Activated CD8-positive, alpha-beta memory T cell treated with anti-CD3 and anti-CD28 coated beads for 48 hours (primary cell): ENCODE results near the gene MPPE1.
"Not testable (repeated sequence)": the region's sequence is repeated elsewhere in the genome, so short reads cannot be mapped to it uniquely, and the experiment has no call there.

Experiments
- DNase-seq, 3 experiments: peaks; one replicate each; pipeline ENCODE4 v3.0.0-alpha.2; 2020; ENCODE audit warnings: low read depth in 2 of 3, low spot score in 2 of 3

Gene MPPE1

DNA sequence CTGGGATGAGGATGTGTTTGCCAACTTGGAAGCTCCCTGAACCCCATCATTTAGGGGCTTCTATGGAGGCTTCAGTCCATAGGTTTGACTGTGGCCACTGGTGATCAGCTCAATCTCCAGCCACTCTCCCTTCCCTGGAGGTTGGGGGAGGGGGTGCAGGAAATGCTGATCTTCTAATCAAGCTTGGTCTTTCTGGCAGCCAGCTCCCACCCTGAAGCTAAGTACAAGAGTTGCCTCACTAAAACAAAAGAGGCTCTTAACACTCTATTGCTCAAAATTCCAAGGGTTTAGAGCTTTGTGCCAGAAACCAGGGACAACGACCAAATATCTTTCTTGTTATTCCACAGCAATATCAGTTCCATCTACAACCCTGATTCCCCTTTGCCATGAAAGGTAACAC is 19.4 kb upstream of the MPPE1 start:
- DNase-seq = no peak

DNA sequence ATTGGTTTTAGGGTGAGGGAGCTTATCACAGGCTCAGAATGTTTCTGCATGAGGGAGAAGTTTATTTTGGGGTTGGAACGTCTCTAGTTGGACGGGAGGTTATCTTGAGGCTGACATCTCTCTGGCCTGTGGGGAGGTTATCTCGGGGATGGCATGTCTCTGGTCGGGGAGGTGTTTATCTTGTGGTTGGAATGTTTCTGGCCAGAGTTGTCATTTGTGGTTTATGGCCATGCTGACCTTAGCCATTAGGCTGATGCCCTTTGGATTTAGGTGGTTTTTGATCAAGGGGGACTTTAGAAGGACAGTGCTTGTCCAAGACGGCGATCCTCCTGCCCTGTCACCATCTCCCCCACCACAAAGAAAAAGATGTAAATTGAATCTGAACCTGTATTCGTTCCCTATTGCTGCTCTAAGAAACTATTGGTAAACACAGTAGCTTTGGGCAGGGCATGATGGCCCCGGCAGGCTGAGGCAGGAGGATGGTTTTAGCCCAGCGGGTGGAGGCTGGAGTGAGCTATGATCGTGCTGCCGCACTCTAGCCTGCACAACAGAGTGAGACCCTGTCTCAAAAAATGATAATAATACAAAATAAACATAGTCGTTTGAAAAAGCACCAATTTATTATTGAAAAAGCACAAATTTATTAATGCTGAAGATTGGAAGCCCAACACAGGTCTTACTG is 17.8 kb upstream of the MPPE1 start:
- DNase-seq = no peak

DNA sequence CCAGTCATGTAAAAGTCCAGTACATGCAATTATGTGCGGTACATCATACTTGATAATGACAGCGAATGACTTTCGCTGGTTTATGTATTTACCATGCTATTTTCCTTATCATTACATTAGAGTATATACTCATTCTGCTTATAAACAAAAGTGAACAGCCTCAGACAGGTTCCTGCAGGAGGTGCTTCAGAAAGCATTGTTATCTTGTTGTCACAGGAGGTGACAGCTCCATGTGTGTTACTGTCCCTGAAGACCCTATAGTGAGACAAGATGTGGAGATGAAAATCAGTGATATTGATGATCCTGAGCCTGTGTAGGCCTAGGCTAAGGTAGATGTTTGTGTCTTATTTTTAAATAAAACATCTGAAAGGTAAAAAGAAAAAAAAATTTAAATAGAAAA is 15.3 kb upstream of the MPPE1 start:
- no peak for DNase-seq

DNA sequence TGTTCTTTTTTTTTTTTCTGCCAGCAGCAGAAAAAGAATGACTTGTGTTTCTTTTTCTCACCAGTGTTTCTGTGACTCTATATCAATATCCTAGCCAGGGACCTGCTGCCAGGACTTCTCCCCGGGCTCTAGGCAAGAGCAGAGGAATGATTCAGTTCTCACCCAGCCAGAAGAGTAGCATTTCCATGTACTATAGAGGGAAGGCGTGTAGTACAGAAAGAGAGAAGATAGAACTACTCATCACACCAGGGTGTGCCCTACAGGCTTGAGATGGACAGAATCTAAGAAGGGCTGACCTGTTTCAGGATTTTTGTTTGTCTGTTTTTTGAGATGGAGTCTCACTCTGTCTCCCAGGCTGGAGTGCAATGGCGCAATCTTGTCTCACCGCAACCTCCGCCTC is 11.4 kb upstream of the MPPE1 start:
- not testable (repeated sequence) for DNase-seq

DNA sequence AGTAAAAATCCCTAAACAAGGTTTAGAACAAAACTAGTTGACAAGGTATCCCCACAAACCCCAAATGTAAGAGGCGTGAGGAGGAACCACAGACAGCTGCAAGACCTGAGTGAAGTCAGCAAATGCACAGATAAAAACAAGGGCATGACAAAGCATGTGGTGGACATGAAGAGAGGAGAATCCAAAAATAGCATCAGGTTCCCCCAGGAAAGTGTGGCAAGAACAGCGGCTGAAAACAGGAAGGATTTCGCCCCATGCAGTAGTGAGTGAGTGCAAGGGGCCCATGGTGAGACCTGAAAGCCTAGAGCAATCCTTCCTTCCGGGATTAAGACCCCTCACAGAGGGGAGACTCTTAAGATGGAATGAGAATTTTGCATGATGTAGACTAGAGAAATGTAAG is 8.8 kb upstream of the MPPE1 start:
- DNase-seq = not testable (repeated sequence)

DNA sequence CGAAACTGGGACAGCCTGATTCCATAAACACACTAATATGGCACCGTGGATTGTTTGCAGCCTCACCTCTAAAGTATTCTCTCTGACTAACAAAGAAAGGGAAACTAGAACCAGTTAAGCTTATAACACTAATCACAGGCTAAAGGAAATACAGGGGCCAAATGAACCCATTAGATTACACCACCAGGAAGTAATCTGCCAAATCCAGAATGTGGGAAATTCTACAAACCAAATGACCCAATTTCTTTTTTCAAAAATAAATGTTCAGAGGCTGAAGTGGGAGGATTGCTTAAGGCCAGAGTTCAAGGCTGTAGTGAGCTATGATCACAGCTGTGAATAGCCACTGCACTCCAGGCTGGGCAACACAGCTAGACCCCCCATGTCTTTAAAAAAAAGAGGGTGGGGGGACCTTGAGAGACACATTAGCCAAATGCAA is 1.5 kb upstream of the MPPE1 start:
- DNase-seq = no peak

DNA sequence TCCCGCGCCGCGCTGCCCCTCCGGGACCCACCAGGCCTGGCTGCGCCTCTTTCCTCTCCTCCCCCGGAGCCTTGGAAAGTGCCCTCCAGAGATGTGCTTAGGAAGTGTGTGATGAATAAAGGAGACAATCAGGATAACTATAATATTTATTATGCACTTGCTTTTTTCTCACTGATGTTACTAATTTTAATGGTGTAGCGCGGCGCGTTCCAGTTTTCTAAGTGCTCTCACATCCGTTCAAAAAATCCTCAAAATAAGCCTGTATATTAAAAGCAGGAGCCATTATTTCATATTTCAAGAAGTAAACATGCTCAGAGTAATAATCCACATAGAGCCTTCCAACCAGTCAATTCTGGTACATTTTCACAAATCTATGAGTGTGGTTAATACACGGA is 941 bp upstream of the MPPE1 start:
- DNase-seq = no peak

DNA sequence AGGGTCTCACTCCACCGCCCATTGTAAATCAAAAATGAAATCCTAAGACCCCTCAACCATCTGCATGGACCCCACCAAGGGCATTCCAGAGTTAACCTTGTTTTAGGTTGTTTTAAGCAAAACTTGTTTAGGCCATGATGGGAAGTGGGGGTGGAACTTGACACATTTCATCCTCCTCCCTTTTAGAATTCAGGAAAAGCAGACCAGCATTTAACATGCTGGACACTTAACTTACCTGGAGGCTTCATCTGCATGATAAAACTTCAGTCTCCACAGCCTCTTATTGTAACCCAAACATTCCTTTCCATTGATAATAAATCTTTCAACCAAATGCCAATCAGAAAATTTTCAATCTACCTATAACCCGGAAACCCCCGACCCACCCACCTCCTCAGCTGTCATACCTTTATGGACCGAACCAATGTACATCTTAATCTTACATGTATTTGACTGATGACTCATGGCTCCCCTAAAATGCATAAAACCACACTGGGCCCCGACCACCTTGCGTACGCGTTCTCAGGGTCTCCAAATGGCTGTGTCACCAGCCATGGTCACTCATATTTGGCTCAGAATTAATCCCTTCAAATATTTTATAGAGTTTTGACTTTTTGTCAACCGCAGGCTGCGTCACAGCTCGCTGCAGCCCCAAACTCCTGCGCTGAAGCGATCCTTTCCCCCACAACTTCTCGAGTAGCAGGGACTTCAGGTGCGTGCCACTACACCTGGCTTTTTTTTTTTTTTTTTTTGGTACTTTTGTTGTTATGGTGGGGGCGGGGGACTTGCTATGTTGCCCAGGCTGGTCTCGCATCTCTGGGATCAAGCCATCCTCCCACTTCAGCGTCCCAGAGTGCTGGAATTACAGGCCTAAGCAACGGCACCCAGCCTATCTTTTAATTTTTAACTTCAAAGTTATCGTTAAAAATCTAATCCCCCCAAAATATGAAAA is 917 bp downstream of the MPPE1 start:
- no peak for DNase-seq

DNA sequence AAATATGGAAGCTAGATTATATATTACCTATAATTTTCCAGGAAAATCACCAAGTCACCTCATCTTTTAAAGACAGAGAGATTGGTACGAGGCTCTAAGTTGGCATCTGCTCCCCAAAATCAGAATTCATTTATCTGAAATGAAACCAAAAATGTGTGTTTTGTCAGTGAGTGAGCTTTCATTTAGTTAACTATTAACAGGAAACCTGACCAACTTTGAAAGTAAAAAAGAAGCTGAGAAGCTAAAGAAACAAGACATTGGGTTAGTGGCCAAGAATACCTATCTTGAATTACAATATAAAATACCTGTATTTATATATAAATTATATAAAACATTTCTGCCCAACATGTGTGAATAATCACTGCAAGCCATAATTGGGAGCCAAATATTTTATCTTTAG is 1.9 kb downstream of the MPPE1 start:
- DNase-seq = no peak

DNA sequence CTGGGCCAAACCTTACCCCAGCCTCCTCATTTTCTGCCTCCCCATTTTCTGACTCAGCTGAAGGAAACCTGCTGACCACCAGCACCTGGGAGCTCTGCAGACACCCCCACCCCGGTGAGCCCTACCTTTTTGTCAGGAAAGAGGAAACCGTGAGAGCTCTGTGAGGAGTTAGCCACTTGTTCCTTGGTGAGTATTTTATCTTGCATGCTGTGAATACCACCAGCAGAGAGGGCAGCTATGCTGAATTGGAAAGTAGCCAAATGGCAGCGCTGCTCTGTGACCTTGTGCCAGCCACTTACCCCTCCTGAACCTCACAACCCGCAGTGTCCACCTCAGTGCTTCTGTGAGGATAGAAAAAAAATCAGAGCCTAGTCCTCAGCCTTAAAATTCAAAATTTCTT is 2.5 kb downstream of the MPPE1 start:
- DNase-seq = no peak

DNA sequence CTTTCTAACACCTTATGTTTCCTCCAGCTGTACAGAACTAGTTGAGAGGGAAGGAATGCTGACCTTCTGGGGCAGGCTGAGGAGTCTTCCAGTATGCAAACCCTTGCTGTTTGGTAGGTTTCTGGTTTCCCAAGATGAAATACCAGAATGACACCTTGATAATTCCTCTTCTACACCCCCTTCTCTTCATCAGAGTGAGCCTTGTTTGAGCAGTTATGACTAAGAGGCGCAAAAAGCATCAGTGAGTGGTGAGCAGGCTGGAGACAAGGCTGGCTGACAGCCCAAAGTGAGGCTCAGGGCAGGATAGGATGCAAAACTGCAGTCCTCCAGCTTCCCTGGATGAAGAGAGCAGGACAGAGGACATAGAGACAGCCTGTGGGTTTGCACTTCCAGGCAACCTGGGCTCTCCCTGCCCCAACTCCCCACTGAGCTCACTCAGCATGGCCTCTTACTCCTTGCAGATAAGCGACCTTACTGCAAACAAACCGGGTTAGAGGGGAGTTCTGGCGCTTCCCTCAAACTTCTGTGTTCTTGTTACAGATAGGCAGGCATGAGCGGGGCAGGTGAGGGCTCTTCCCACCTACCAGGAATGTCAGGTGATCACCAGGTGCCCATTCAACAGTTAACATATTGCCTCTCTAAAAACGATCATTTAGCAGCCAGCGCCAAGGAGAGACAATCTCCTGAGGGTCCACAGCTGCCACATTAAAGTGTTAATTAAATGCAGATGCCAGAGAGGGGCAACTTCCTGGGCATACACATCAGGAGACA is 5.4 kb downstream of the MPPE1 start:
- no peak for DNase-seq

DNA sequence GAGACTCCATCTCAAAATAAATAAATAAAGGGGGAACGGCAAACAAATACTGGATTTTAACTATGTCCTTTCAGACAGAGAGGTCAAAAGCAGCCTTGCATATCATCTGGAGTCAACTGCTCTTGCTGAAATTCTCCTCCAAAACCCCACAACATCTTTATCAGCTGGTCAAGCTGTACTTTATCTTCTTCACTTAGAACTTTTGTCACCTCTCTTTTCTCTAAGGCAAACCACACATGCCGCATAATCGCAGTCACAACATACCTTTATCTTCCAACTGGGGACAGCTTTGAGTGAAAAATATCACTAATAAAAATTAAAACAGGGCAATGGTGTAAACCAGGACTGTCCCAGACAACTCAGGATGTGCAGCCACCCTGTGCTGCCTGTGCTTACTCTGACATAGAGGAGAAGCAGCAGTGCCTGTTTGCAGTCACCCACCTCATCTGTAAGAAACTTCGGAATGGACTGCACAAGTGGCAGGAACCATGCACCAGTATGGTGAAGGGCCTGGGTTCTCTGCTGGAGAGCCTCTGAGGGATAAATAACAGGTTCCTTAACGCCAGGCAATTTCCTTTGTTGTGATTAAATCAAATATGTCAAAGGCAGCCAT is 6.2 kb downstream of the MPPE1 start:
- no peak for DNase-seq

DNA sequence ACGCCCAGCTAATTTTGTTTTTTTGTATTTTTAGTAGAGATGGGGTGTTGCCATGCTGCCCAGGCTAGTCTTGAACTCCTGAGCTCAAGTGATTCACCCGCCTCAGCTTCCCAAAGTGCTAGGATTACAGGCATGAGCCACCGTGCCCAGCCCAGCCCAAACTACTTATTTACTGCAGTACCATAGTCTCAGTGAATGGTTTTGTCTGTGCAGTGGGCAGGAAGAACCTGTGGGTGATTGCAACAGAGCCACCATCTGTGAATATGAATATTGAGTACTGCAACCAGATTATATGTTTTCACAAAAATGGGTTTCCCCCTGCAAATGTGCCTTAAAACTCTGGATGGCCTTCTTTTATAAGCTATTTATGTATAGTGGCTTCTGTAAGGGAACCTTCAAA is 9.1 kb downstream of the MPPE1 start:
- DNase-seq = no peak

DNA sequence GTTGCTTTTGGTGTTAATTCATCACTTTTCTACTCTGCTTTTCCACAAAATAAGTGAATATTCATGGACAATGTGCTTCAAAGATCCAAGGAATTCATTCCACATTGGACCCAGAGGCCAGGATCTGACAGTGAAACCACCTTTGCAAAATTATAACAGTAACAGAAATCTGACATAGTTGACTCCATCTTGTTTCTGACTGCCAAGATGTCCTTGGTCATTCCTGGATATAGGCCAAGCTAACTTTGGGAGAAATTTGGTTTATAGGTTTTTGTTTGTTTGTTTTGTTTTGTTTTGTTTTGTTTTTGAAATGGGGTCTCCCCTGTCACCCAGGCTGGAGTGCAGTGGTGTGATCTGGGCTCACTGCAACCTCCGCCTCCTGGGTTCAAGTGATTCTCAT is 10.3 kb downstream of the MPPE1 start:
- no peak for DNase-seq

DNA sequence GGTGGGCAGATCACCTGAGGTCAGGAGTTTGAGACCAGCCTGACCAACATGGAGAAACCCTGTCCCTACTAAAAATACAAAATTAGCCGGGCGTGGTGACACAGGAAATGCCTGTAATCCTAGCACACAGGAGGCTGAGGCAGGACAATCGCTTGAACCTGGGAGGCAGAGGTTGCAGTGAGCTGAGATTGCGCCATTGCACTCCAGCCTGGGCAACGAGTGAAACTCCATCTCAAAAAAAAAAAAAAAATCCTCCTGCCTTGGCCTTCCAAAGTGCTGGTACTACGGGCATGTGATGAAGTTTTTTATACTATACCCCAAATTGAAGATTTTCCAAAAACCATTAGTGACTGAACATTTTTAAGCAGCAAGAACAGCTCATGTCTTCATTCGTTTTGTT is 15.7 kb downstream of the MPPE1 start:
- DNase-seq = not testable (repeated sequence)

DNA sequence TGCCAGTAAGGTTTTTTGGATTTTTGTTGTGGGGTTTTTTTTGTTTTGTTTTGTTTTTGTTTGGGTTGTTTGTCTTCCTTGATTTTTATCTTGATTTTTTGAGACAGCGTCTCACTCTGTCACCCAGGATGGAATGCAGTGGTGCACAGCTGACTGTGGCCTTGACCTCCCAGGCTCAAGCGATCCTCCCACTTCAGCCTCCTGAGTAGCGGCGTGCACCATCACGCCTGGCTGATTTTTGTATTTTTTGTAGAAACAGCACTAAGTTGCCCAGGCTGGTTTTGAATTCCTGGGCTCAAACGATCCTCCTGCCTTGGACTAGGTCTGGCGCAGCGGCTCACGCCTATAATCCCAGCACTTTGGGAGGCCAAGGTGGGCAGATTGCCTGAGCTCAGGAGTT is 16.4 kb downstream of the MPPE1 start:
- DNase-seq = no peak

DNA sequence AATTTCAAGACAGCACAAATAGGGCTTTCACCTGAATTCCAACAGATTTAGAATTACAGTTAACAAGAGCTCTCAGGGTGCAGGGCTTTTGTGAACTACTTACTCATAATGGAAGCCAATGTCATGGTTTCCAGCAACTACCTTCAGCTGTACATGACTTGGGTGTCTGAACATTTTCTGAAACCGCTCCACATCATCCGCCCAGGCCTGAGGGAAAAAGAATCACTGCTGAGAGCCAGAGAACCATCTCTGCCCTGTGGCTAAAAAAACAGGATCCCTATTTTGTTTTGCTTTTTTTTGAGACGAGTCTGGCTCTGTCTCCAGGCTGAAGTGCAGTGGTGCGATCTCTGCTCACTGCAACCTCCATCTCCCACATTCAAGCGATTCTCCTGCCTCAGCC is 18.8 kb downstream of the MPPE1 start:
- no peak for DNase-seq

DNA sequence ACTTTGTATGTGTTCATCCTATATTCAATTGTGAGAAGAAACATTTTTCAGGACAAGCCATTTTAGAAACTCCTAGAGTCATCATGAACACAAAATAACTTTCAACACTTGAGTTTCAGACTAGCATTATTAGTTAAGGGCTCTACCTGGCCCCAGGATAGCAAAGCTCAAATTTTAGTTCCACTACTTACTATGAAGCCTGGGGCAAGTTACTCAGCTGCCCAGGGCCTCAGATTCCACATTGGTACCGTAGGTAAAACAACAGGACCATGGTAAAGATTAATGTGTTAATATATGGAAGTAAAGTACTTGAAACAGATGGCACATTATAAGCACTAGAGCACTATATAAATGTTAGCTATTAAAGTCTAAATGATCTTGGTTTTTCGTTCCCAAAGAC is 19.4 kb downstream of the MPPE1 start:
- DNase-seq = no peak

DNA sequence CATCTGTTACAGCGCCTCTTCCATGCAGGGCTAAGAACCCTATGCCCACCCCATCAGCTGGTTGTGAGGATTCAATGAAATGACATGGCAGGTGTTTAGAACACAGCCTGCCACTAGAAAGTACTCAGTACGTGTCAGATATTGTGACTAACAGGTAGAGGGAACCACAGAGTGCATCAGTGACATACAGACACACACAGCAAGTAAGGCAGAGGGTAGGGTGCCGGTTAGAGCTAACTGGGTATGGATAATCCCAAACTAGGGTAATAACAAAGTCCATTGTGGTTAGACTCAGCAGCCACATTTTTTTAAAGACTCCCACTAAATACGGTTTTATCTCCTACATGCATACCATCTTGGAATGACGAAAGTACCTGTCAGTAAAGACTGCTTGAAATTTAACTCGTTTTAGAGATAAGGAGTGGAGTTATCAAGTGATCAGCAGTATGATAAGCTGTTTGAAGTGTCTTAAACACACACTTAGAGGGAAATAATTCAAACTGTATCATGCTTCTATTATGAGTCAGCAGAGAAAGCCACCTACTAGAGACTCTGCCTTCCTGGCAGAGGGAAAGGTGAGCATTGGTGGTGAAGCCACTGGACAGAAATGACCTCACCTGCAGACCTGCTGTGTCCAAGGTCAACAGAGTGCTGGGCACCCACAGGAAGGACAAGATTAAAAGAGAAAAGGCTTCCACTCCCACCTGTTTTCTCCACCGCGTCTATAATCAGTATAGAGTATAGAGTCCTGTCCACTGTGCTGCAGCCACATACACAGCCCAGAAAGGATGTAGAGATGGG is 20.6 kb downstream of the MPPE1 start:
- no peak for DNase-seq

DNA sequence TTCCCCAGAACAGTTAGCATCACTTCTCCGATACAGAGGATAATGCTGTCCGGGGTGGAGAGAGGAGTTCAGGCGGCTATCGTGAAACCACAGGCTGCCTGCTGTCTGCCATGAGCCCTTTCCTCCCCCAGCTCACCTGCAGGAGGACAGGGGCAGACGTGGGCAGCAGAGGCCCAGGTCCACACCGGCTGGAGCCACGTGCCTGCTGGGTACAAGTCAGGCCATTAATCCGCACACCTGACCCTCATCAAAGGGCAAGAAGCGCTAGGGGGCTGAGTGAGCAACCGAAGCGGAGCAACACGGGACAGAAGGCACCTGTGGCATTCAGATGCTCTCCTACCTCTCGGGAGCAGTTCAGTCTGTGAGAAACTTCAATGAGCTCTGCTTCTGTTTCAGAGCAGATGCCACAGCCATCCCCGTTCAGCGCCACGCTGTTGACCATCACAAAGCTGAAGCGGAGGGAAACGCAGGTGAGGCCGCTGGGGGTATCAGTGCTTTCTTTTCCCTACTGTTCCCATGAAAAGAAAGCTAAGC is 21.5 kb downstream of the MPPE1 start:
- no peak for DNase-seq
